Effector memory CD8-positive, alpha-beta T cell (primary cell): ENCODE data around the gene TBCB.
"Not testable (repeated sequence)": the region's sequence is repeated elsewhere in the genome, so short reads cannot be mapped to it uniquely, and the experiment has no call there.

Source experiments
- ATAC-seq: fragments of 150-1000 bp; cut with Tn5 transposase; replicated peaks from 2 replicates; pipeline ENCODE4 v1.10.0; 2021; ENCODE audit warnings: mild to moderate bottlenecking, moderate library complexity
- DNase-seq, 3 experiments: peaks; one replicate each; pipeline ENCODE4 v3.0.0; 2021
- H3K27ac Mint-ChIP-seq, 2 donors: one replicate each; pipeline ENCODE4 v1.8.0; 2022; ENCODE audit warnings: mild to moderate bottlenecking in 2 of 2, mixed read lengths in 2 of 2, moderate library complexity in 2 of 2
- H3K27me3 Mint-ChIP-seq, 2 donors: one replicate each; pipeline ENCODE4 v1.8.0; 2022; ENCODE audit warnings: mixed read lengths in 2 of 2
- H3K36me3 Mint-ChIP-seq: one replicate; pipeline ENCODE4 v1.8.0; 2022; ENCODE audit warnings: mild to moderate bottlenecking, moderate library complexity, mixed read lengths; ENCODE audit not compliant: insufficient read depth
- H3K4me1 Mint-ChIP-seq, 2 donors: one replicate each; pipeline ENCODE4 v1.8.0; 2022; ENCODE audit warnings: low read depth in 2 of 2, mixed read lengths in 2 of 2
- H3K4me3 Mint-ChIP-seq, 2 donors: one replicate each; pipeline ENCODE4 v1.8.0; 2022; ENCODE audit warnings: mild to moderate bottlenecking in 2 of 2, mixed read lengths in 2 of 2, moderate library complexity in 2 of 2
- H3K9me3 Mint-ChIP-seq, 2 donors: one replicate each; pipeline ENCODE4 v1.8.0; 2022; ENCODE audit warnings: mixed read lengths in 2 of 2

The TBCB gene

GRCh38 chr19:36131221-36131620 is 16.0 kb downstream of the TBCB start:
- H3K4me1 Mint-ChIP-seq: peaks cover 20 to 24% of the 10 kb centered on the region in 2 donors
- ATAC-seq (peak; percentile 18), DNase-seq (peak in 2 of 3 experiments; percentile 11 to 13)
- H3K27ac Mint-ChIP-seq: peak overlapping the region; percentile 87 to 89
- H3K4me3 Mint-ChIP-seq: peak overlapping the region; percentile 36 to 37
- not testable (repeated sequence) for H3K36me3 Mint-ChIP-seq, H3K9me3 Mint-ChIP-seq, H3K27me3 Mint-ChIP-seq

GRCh38 chr19:36134867-36135266 is 19.6 kb downstream of the TBCB start:
- not testable (repeated sequence) for H3K9me3 Mint-ChIP-seq

GRCh38 chr19:36136964-36137686 is 21.9 kb downstream of the TBCB start:
- peak overlapping the region in 1 of 2 donors; percentile 42 for H3K4me3 Mint-ChIP-seq
- no peaks in the 10 kb centered on the region for H3K27me3 Mint-ChIP-seq
- H3K27ac Mint-ChIP-seq: peak overlapping the region in 1 of 2 donors; percentile 85
- no peaks in the 10 kb centered on the region for H3K9me3 Mint-ChIP-seq
- peaks cover 18 to 24% of the 10 kb centered on the region in 2 donors for H3K4me1 Mint-ChIP-seq
- ATAC-seq: no peak
- H3K36me3 Mint-ChIP-seq: peaks cover 33% of the 10 kb centered on the region
- no peak for DNase-seq

More at GRCh38 chr19:36134867-36135266, 19.6 kb downstream of the TBCB start:
- H3K27me3 Mint-ChIP-seq, ATAC-seq, H3K4me3 Mint-ChIP-seq, DNase-seq, H3K27ac Mint-ChIP-seq: not testable (repeated sequence)
- Mint-ChIP-seq H3K36me3 (peaks cover 12% of the 10 kb centered on the region), H3K4me1 (peaks cover 13 to 20% of the 10 kb centered on the region in 2 donors)

GRCh38 chr19:36139120-36139472 is 23.8 kb downstream of the TBCB start:
- H3K4me1 Mint-ChIP-seq: peaks cover 18 to 23% of the 10 kb centered on the region in 2 donors
- H3K9me3 Mint-ChIP-seq: no peaks in the 10 kb centered on the region
- H3K4me3 Mint-ChIP-seq: peak overlapping the region; percentile 96 to 97
- peaks cover 45% of the 10 kb centered on the region for H3K36me3 Mint-ChIP-seq
- ATAC-seq (no peak), DNase-seq (no peak)
- peak overlapping the region; percentile 87 to 91 for H3K27ac Mint-ChIP-seq
- no peaks in the 10 kb centered on the region for H3K27me3 Mint-ChIP-seq

- H3K36me3 Mint-ChIP-seq: peaks cover 50% of the 10 kb centered on the region
- peak; percentile 72 for ATAC-seq
- no peaks in the 10 kb centered on the region for H3K27me3 Mint-ChIP-seq
- H3K4me1 Mint-ChIP-seq: peaks cover 18 to 23% of the 10 kb centered on the region in 2 donors
- H3K4me3 Mint-ChIP-seq: peak within 1 kb of the TSS; percentile 96 to 97
- no peaks in the 10 kb centered on the region for H3K9me3 Mint-ChIP-seq
- peak; percentile 83 to 87 (median 86) for DNase-seq
- peak within 1 kb of the TSS; percentile 87 to 91 for H3K27ac Mint-ChIP-seq
These were observed 24.4 kb downstream of the TBCB start, which contains the start of gene CAPNS1 for GRCh38 chr19:36139473-36140303. Gene CAPNS1, plus strand, starts transcription at chr19:36140066. Its CDS starts 946 bp downstream, at chr19:36141012.

- Mint-ChIP-seq H3K4me3 (peak overlapping the region; percentile 96 to 97), H3K9me3 (no peaks in the 10 kb centered on the region), H3K27me3 (no peaks in the 10 kb centered on the region), H3K36me3 (peaks cover 58% of the 10 kb centered on the region), H3K27ac (peak overlapping the region; percentile 87 to 91), H3K4me1 (peaks cover 18 to 23% of the 10 kb centered on the region in 2 donors)
- DNase-seq: peak in 2 of 3 experiments; percentile 25 to 37
- peak; percentile 19 for ATAC-seq
These were observed 25.2 kb downstream of the TBCB start for GRCh38 chr19:36140304-36141038.

GRCh38 chr19:36141039-36141927 is 26.0 kb downstream of the TBCB start:
- H3K27ac Mint-ChIP-seq: peak overlapping the region; percentile 87 to 91
- peaks cover 19 to 24% of the 10 kb centered on the region in 2 donors for H3K4me1 Mint-ChIP-seq
- H3K4me3 Mint-ChIP-seq: peak overlapping the region; percentile 96 to 97
- H3K9me3 Mint-ChIP-seq: no peaks in the 10 kb centered on the region
- no peaks in the 10 kb centered on the region for H3K27me3 Mint-ChIP-seq
- H3K36me3 Mint-ChIP-seq: peaks cover 66% of the 10 kb centered on the region
- ATAC-seq: peak; percentile 71
- peak; percentile 91 to 97 (median 92) for DNase-seq

- peaks cover 73% of the 10 kb centered on the region for H3K36me3 Mint-ChIP-seq
- peaks cover 22 to 23% of the 10 kb centered on the region in 2 donors for H3K4me1 Mint-ChIP-seq
These were observed 26.8 kb downstream of the TBCB start for GRCh38 chr19:36142046-36142445.

GRCh38 chr19:36142496-36142895 is 27.2 kb downstream of the TBCB start:
- Mint-ChIP-seq H3K36me3 (peaks cover 77% of the 10 kb centered on the region), H3K4me1 (peaks cover 22 to 25% of the 10 kb centered on the region in 2 donors), H3K27me3 (no peaks in the 10 kb centered on the region), H3K27ac (peak overlapping the region in 1 of 2 donors; percentile 38), H3K9me3 (no peaks in the 10 kb centered on the region), H3K4me3 (peak overlapping the region; percentile 2 to 27)
- DNase-seq (no peak), ATAC-seq (no peak)

More at GRCh38 chr19:36142046-36142445, 26.8 kb downstream of the TBCB start:
- DNase-seq (no peak), ATAC-seq (no peak)
- no peaks in the 10 kb centered on the region for H3K27me3 Mint-ChIP-seq
- H3K4me3 Mint-ChIP-seq: peak overlapping the region in 1 of 2 donors; percentile 96
- peak overlapping the region; percentile 87 to 91 for H3K27ac Mint-ChIP-seq
- H3K9me3 Mint-ChIP-seq: no peaks in the 10 kb centered on the region

GRCh38 chr19:36144624-36145023 is 29.4 kb downstream of the TBCB start:
- H3K4me3 Mint-ChIP-seq: no peak overlapping the region
- peaks cover 86% of the 10 kb centered on the region for H3K36me3 Mint-ChIP-seq
- no peak overlapping the region for H3K27ac Mint-ChIP-seq

GRCh38 chr19:36149673-36150406 is 34.6 kb downstream of the TBCB start:
- peak overlapping the region; percentile 67 to 77 for H3K27ac Mint-ChIP-seq
- no peak for ATAC-seq
- H3K36me3 Mint-ChIP-seq: peaks cover 52% of the 10 kb centered on the region
- no peak overlapping the region for H3K4me3 Mint-ChIP-seq
- no peaks in the 10 kb centered on the region for H3K27me3 Mint-ChIP-seq
- H3K4me1 Mint-ChIP-seq: peaks cover 12 to 15% of the 10 kb centered on the region in 2 donors
- no peak for DNase-seq
- no peaks in the 10 kb centered on the region for H3K9me3 Mint-ChIP-seq

More at GRCh38 chr19:36144624-36145023, 29.4 kb downstream of the TBCB start:
- ATAC-seq (no peak), DNase-seq (no peak)
- no peaks in the 10 kb centered on the region for H3K27me3 Mint-ChIP-seq
- H3K9me3 Mint-ChIP-seq: no peaks in the 10 kb centered on the region
- H3K4me1 Mint-ChIP-seq: peaks cover 22 to 25% of the 10 kb centered on the region in 2 donors

- Mint-ChIP-seq H3K36me3 (peaks cover 44% of the 10 kb centered on the region), H3K9me3 (no peaks in the 10 kb centered on the region), H3K4me3 (no peak overlapping the region)
These were observed 35.3 kb downstream of the TBCB start for GRCh38 chr19:36150586-36150985.

More at GRCh38 chr19:36150586-36150985, 35.3 kb downstream of the TBCB start:
- no peaks in the 10 kb centered on the region for H3K27me3 Mint-ChIP-seq
- ATAC-seq (no peak), DNase-seq (no peak)
- peak overlapping the region in 1 of 2 donors; percentile 67 for H3K27ac Mint-ChIP-seq
- H3K4me1 Mint-ChIP-seq: peaks cover 12 to 15% of the 10 kb centered on the region in 2 donors
